GM12878 (cell line): Measurements from ENCODE around the gene HINT1. TPM values are rescaled to one million over a fixed set of nuclear protein-coding genes. Genes with fewer than 3 reads are reported as not detected.

ENCODE experiments used
- ATF3 ChIP-seq: IDR thresholded peaks from 2 replicates; pipeline ENCODE4 v1.6.1; 2011; ENCODE audit warnings: low read depth, mild to moderate bottlenecking, low read length, moderate library complexity, borderline replicate concordance; ENCODE audit errors: extremely low read depth
- ATF7 ChIP-seq: fragments of 450-650 bp; IDR thresholded peaks from 2 replicates; pipeline ENCODE4 v1.6.1; 2016; ENCODE audit warnings: low read depth, mild to moderate bottlenecking
- BACH1 ChIP-seq: fragments of 450-650 bp; IDR thresholded peaks from 2 replicates; pipeline ENCODE4 v1.6.1; 2017; ENCODE audit warnings: mild to moderate bottlenecking, borderline replicate concordance
- BCL11A ChIP-seq: IDR thresholded peaks from 2 replicates; pipeline ENCODE4 v1.6.1; 2011; ENCODE audit warnings: low read depth, low read length
- CBX3 ChIP-seq: fragments of 200-600 bp; sonication (generic); IDR thresholded peaks from 2 replicates; pipeline ENCODE4 v1.6.1; 2016; ENCODE audit warnings: low read depth, borderline replicate concordance
- CHD4 ChIP-seq: fragments of 200-600 bp; sonication (generic); IDR thresholded peaks from 2 replicates; pipeline ENCODE4 v1.6.1; 2016; ENCODE audit warnings: mild to moderate bottlenecking
- CREM ChIP-seq: IDR thresholded peaks from 2 replicates; pipeline ENCODE4 v1.6.1; 2014; ENCODE audit warnings: antibody characterized with exemption, low read depth
- GATAD2B ChIP-seq: fragments of 450-650 bp; conservative IDR thresholded peaks from 2 replicates; pipeline ENCODE4 v1.6.1; 2017; ENCODE audit warnings: low read depth, mild to moderate bottlenecking, moderate library complexity
- IKZF2 ChIP-seq, 2 experiments: fragments of 450-650 bp; IDR thresholded peaks; 2 replicates each; pipeline ENCODE4 v1.6.1; 2017; ENCODE audit warnings: mild to moderate bottlenecking in 2 of 2, moderate library complexity in 2 of 2
- MEF2B ChIP-seq: fragments of 450-650 bp; IDR thresholded peaks from 2 replicates; pipeline ENCODE4 v1.6.1; 2018; ENCODE audit warnings: mild to moderate bottlenecking, moderate library complexity; ENCODE audit not compliant: partially characterized antibody, poor library complexity, severe bottlenecking
- PRDM15 ChIP-seq: fragments of 450-650 bp; formaldehyde crosslinking; IDR thresholded peaks from 2 replicates; pipeline ENCODE4 v1.4.0; 2020; ENCODE audit warnings: mild to moderate bottlenecking, moderate library complexity
- RELA ChIP-seq: fragments of 450-650 bp; IDR thresholded peaks from 2 replicates; pipeline ENCODE4 v1.8.0; 2014; ENCODE audit warnings: borderline replicate concordance; ENCODE audit not compliant: partially characterized antibody
- SMARCA5 ChIP-seq: fragments of 450-650 bp; IDR thresholded peaks from 2 replicates; pipeline ENCODE4 v1.6.1; 2017; ENCODE audit warnings: mild to moderate bottlenecking
- SREBF1 ChIP-seq: IDR thresholded peaks from 2 replicates; pipeline ENCODE4 v1.6.1; 2012; ENCODE audit warnings: mild to moderate bottlenecking, low read length
- TARDBP ChIP-seq: IDR thresholded peaks from 2 replicates; pipeline ENCODE4 v1.6.1; 2016; ENCODE audit warnings: borderline replicate concordance
- ZNF207 ChIP-seq: fragments of 450-650 bp; IDR thresholded peaks from 2 replicates; pipeline ENCODE4 v1.6.1; 2014; ENCODE audit warnings: antibody characterized with exemption, mild to moderate bottlenecking, borderline replicate concordance
- ZNF274 ChIP-seq: IDR thresholded peaks from one replicate; pipeline ENCODE4 v1.8.0; 2011; ENCODE audit not compliant: insufficient read length, insufficient read depth
- ZNF622 ChIP-seq: fragments of 450-650 bp; IDR thresholded peaks from 2 replicates; pipeline ENCODE4 v1.6.1; 2017; ENCODE audit warnings: mild to moderate bottlenecking, inconsistent platforms
- ZSCAN29 ChIP-seq: fragments of 450-650 bp; IDR thresholded peaks from 2 replicates; pipeline ENCODE4 v1.6.1; 2017; ENCODE audit warnings: mild to moderate bottlenecking, moderate library complexity
- ZZZ3 ChIP-seq: IDR thresholded peaks from 2 replicates; pipeline ENCODE4 v1.6.1; 2011; ENCODE audit warnings: low read depth; ENCODE audit not compliant: control insufficient read depth, insufficient read length
- polyA plus RNA-seq, 11 experiments: library from polyadenylated mRNA; depleted of rRNA in 4 of 11; unstranded in 6 of 11; stranded (reverse) in 5 of 11; fragments of >200 nt; fragmentation: Nextera tagmentation in 4 of 11; fragmentation: Illumina TruSeq in 1 of 11; extraction: Ambion mirVana in 4 of 11; extraction: Trizol in 1 of 11; gene quantifications; 1 replicate in 1 of 11; 2 replicates in 10 of 11; pipeline versions ENCODE4 v1.2.1 to v1.2.3, GENCODE V29; 2011 to 2016; ENCODE audit warnings: inconsistent platforms in 2 of 11, missing spikeins in 2 of 11, low read depth in 1 of 11
- total RNA-seq, 4 experiments: library from RNA; depleted of rRNA in 3 of 4; stranded (reverse); fragments of >200 nt in 3 of 4; fragmentation: Illumina TruSeq in 1 of 4; extraction: Trizol in 1 of 4; gene quantifications; 2 replicates each; pipeline versions ENCODE4 v1.2.1 to v1.2.3, GENCODE V29; 2013 to 2021
- TF ChIP-seq, protein P1 (sequence below): fragments of 450-650 bp; IDR thresholded peaks from 2 replicates; pipeline ENCODE4 v1.6.1; 2017; ENCODE audit warnings: mild to moderate bottlenecking, moderate library complexity
- TF ChIP-seq, protein P2 (sequence below): fragments of 150-350 bp; IDR thresholded peaks from 2 replicates; pipeline ENCODE4 v1.6.1; 2014; ENCODE audit warnings: mild to moderate bottlenecking, low read depth, low read length

Gene HINT1
- total and polyA plus RNA-seq, 10 of the 15 experiments (the other 5 are each of a cell fraction or from before 2014, with no cell fraction given): 253 to 997 (median 562) TPM

- TF ChIP-seq PRDM15 (no peak), ZZZ3 (no peak), SMARCA5 (peak; percentile 6), RELA (peak; percentile 22), TARDBP (no peak), GATAD2B (peak; percentile 73; the same call in 1 of the 2 replicates), ATF7 (peak; percentile 58; the same call in 1 of the 2 replicates), IKZF2 (IDR thresholded peaks at IDR 0.05) (peak; percentile 86 to 89), MEF2B (peak; percentile 33), ZNF622 (no peak), ZNF274 (no peak), ZNF207 (no peak), ZSCAN29 (no peak), BACH1 (no peak), CBX3 (no peak), CHD4 (no peak), CREM (peak; percentile 57; the same call in 1 of the 2 replicates), ATF3 (no peak), SREBF1 (no peak), BCL11A (peak; percentile 68; the same call in 1 of the 2 replicates)
- TF ChIP-seq, protein P1, sequence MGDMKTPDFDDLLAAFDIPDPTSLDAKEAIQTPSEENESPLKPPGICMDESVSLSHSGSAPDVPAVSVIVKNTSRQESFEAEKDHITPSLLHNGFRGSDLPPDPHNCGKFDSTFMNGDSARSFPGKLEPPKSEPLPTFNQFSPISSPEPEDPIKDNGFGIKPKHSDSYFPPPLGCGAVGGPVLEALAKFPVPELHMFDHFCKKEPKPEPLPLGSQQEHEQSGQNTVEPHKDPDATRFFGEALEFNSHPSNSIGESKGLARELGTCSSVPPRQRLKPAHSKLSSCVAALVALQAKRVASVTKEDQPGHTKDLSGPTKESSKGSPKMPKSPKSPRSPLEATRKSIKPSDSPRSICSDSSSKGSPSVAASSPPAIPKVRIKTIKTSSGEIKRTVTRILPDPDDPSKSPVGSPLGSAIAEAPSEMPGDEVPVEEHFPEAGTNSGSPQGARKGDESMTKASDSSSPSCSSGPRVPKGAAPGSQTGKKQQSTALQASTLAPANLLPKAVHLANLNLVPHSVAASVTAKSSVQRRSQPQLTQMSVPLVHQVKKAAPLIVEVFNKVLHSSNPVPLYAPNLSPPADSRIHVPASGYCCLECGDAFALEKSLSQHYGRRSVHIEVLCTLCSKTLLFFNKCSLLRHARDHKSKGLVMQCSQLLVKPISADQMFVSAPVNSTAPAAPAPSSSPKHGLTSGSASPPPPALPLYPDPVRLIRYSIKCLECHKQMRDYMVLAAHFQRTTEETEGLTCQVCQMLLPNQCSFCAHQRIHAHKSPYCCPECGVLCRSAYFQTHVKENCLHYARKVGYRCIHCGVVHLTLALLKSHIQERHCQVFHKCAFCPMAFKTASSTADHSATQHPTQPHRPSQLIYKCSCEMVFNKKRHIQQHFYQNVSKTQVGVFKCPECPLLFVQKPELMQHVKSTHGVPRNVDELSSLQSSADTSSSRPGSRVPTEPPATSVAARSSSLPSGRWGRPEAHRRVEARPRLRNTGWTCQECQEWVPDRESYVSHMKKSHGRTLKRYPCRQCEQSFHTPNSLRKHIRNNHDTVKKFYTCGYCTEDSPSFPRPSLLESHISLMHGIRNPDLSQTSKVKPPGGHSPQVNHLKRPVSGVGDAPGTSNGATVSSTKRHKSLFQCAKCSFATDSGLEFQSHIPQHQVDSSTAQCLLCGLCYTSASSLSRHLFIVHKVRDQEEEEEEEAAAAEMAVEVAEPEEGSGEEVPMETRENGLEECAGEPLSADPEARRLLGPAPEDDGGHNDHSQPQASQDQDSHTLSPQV: no peak
- TF ChIP-seq, protein P2, sequence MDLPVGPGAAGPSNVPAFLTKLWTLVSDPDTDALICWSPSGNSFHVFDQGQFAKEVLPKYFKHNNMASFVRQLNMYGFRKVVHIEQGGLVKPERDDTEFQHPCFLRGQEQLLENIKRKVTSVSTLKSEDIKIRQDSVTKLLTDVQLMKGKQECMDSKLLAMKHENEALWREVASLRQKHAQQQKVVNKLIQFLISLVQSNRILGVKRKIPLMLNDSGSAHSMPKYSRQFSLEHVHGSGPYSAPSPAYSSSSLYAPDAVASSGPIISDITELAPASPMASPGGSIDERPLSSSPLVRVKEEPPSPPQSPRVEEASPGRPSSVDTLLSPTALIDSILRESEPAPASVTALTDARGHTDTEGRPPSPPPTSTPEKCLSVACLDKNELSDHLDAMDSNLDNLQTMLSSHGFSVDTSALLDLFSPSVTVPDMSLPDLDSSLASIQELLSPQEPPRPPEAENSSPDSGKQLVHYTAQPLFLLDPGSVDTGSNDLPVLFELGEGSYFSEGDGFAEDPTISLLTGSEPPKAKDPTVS: no peak
These were observed 47.5 kb upstream of the HINT1 start (continued) for GRCh38 chr5:131212471-131213021.
